Activated CD8-positive, alpha-beta memory T cell treated with anti-CD3 and anti-CD28 coated beads, Interleukin-2, amount 10 ng/mL, durations not matched to agents 7 days and 5 days (primary cell): ENCODE data around the gene SPIN2A. TPM values are rescaled to one million over a fixed set of nuclear protein-coding genes. Genes with fewer than 3 reads are reported as not detected.
"Not testable (repeated sequence)": the region's sequence is repeated elsewhere in the genome, so short reads cannot be mapped to it uniquely, and the experiment has no call there.

Experiments used
- ATAC-seq: fragments of 150-1000 bp; cut with Tn5 transposase; one replicate; pipeline ENCODE4 v1.10.0; 2021; ENCODE audit warnings: moderate library complexity
- CTCF ChIA-PET: fragments of 350-600 bp; sonication (Branson Sonifier 250); formaldehyde crosslinking; loops from one replicate; lab custom pipeline; 2021; ENCODE audit warnings: antibody characterized with exemption; lab: Charles Lee
- DNase-seq: peaks from one replicate; pipeline ENCODE4 v3.0.0-alpha.2; 2020
- H3K27ac Mint-ChIP-seq: one replicate; pipeline ENCODE4 v1.8.0; 2021; ENCODE audit warnings: mild to moderate bottlenecking, mixed read lengths
- H3K27me3 Mint-ChIP-seq: one replicate; pipeline ENCODE4 v1.8.0; 2021; ENCODE audit warnings: mixed read lengths
- H3K36me3 Mint-ChIP-seq: one replicate; pipeline ENCODE4 v1.8.0; 2021; ENCODE audit warnings: mild to moderate bottlenecking, mixed read lengths
- H3K4me1 Mint-ChIP-seq: one replicate; pipeline ENCODE4 v1.8.0; 2021; ENCODE audit warnings: mixed read lengths
- H3K4me3 Mint-ChIP-seq: one replicate; pipeline ENCODE4 v1.8.0; 2021; ENCODE audit warnings: mild to moderate bottlenecking, moderate library complexity, mixed read lengths
- H3K9me3 Mint-ChIP-seq: one replicate; pipeline ENCODE4 v1.8.0; 2022; ENCODE audit warnings: low read depth, mixed read lengths
- total RNA-seq, 2 experiments: library from RNA; stranded (reverse); gene quantifications; one replicate each; pipeline ENCODE4 v1.2.3, GENCODE V29; 2021

SPIN2A gene
- total RNA-seq: 1 to 10 TPM in 1 of 2 experiments, under 1 TPM in 1; 0.89 to 1.1 TPM

GRCh38 chrX:57137073-57137472 lies at the start of gene SPIN2A:
Gene SPIN2A (minus strand): TSS chrX:57137397. CDS start chrX:57136597, 800 bp downstream.
- H3K27me3 Mint-ChIP-seq, CTCF ChIA-PET, H3K4me3 Mint-ChIP-seq, DNase-seq, H3K27ac Mint-ChIP-seq, H3K9me3 Mint-ChIP-seq, H3K4me1 Mint-ChIP-seq, H3K36me3 Mint-ChIP-seq, ATAC-seq: not testable (repeated sequence)

GRCh38 chrX:57178605-57179004 lies 41.4 kb upstream of the SPIN2A start:
- H3K4me1 Mint-ChIP-seq: no peaks in the 10 kb centered on the region
- DNase-seq (no peak), ATAC-seq (no peak)
- no peaks in the 10 kb centered on the region for H3K9me3 Mint-ChIP-seq
- no peaks in the 10 kb centered on the region for H3K36me3 Mint-ChIP-seq
- H3K4me3 Mint-ChIP-seq: no peak overlapping the region
- no peaks in the 10 kb centered on the region for H3K27me3 Mint-ChIP-seq
- H3K27ac Mint-ChIP-seq: no peak overlapping the region
- CTCF ChIA-PET: no interaction called here

GRCh38 chrX:57177070-57177469 lies 39.9 kb upstream of the SPIN2A start:
- CTCF ChIA-PET: no interaction called here
- H3K36me3 Mint-ChIP-seq: no peaks in the 10 kb centered on the region
- H3K27ac Mint-ChIP-seq: no peak overlapping the region
- DNase-seq: no peak
- H3K4me1 Mint-ChIP-seq: no peaks in the 10 kb centered on the region
- H3K4me3 Mint-ChIP-seq: no peak overlapping the region
- ATAC-seq: no peak
- H3K9me3 Mint-ChIP-seq: no peaks in the 10 kb centered on the region
- H3K27me3 Mint-ChIP-seq: no peaks in the 10 kb centered on the region

- no peaks in the 10 kb centered on the region for H3K4me1 Mint-ChIP-seq
- H3K27me3 Mint-ChIP-seq: no peaks in the 10 kb centered on the region
- H3K4me3 Mint-ChIP-seq: no peak overlapping the region
- CTCF ChIA-PET: no interaction called here
- H3K9me3 Mint-ChIP-seq: no peaks in the 10 kb centered on the region
- no peak for ATAC-seq
- DNase-seq: no peak
- no peak overlapping the region for H3K27ac Mint-ChIP-seq
- no peaks in the 10 kb centered on the region for H3K36me3 Mint-ChIP-seq
Observed at GRCh38 chrX:57172544-57172943, 35.3 kb upstream of the SPIN2A start.

- Mint-ChIP-seq H3K4me1 (no peaks in the 10 kb centered on the region), H3K9me3 (peaks cover 3% of the 10 kb centered on the region), H3K27me3 (no peaks in the 10 kb centered on the region), H3K4me3 (no peak overlapping the region), H3K36me3 (peaks cover 1% of the 10 kb centered on the region), H3K27ac (no peak overlapping the region)
- DNase-seq (no peak), ATAC-seq (no peak)
- CTCF ChIA-PET: no interaction called here
Observed at GRCh38 chrX:57156397-57157049, 19.3 kb upstream of the SPIN2A start.

- H3K4me1 Mint-ChIP-seq: no peaks in the 10 kb centered on the region
- H3K27me3 Mint-ChIP-seq: no peaks in the 10 kb centered on the region
- no peak for ATAC-seq
- DNase-seq: no peak
- H3K9me3 Mint-ChIP-seq: peaks cover 3% of the 10 kb centered on the region
- CTCF ChIA-PET: no interaction called here
- no peak overlapping the region for H3K27ac Mint-ChIP-seq
- peaks cover 1% of the 10 kb centered on the region for H3K36me3 Mint-ChIP-seq
- H3K4me3 Mint-ChIP-seq: no peak overlapping the region
Observed at GRCh38 chrX:57155171-57155570, 18.0 kb upstream of the SPIN2A start.

- H3K4me1 Mint-ChIP-seq, DNase-seq, ATAC-seq, H3K27me3 Mint-ChIP-seq, H3K27ac Mint-ChIP-seq, H3K36me3 Mint-ChIP-seq, H3K4me3 Mint-ChIP-seq, H3K9me3 Mint-ChIP-seq, CTCF ChIA-PET: not testable (repeated sequence)
Observed at GRCh38 chrX:57152222-57152621, 15.0 kb upstream of the SPIN2A start.

GRCh38 chrX:57138674-57139073 lies 1.5 kb upstream of the SPIN2A start:
- H3K27ac Mint-ChIP-seq: no peak overlapping the region
- CTCF ChIA-PET: no interaction called here
- no peaks in the 10 kb centered on the region for H3K9me3 Mint-ChIP-seq
- no peaks in the 10 kb centered on the region for H3K27me3 Mint-ChIP-seq
- H3K36me3 Mint-ChIP-seq: no peaks in the 10 kb centered on the region
- peaks cover 3% of the 10 kb centered on the region for H3K4me1 Mint-ChIP-seq
- no peak for ATAC-seq
- H3K4me3 Mint-ChIP-seq: no peak overlapping the region
- DNase-seq: no peak

- H3K9me3 Mint-ChIP-seq: no peaks in the 10 kb centered on the region
- H3K27ac Mint-ChIP-seq: no peak overlapping the region
- no peaks in the 10 kb centered on the region for H3K36me3 Mint-ChIP-seq
- CTCF ChIA-PET: no interaction called here
- no peaks in the 10 kb centered on the region for H3K27me3 Mint-ChIP-seq
- no peak overlapping the region for H3K4me3 Mint-ChIP-seq
- peaks cover 3% of the 10 kb centered on the region for H3K4me1 Mint-ChIP-seq
- ATAC-seq (no peak), DNase-seq (no peak)
Observed at GRCh38 chrX:57137501-57137900, 304 bp upstream of the SPIN2A start.

- H3K4me3 Mint-ChIP-seq, CTCF ChIA-PET, H3K4me1 Mint-ChIP-seq, DNase-seq, H3K27ac Mint-ChIP-seq, ATAC-seq, H3K9me3 Mint-ChIP-seq, H3K27me3 Mint-ChIP-seq, H3K36me3 Mint-ChIP-seq: not testable (repeated sequence)
Observed at GRCh38 chrX:57136589-57136988, 608 bp downstream of the SPIN2A start.

- DNase-seq (no peak), ATAC-seq (no peak)
- no peaks in the 10 kb centered on the region for H3K36me3 Mint-ChIP-seq
- no peak overlapping the region for H3K27ac Mint-ChIP-seq
- H3K4me3 Mint-ChIP-seq: no peak overlapping the region
- H3K4me1 Mint-ChIP-seq: peaks cover 2% of the 10 kb centered on the region
- no peaks in the 10 kb centered on the region for H3K9me3 Mint-ChIP-seq
- no peaks in the 10 kb centered on the region for H3K27me3 Mint-ChIP-seq
- CTCF ChIA-PET: no interaction called here
Observed at GRCh38 chrX:57135287-57135686, 1.9 kb downstream of the SPIN2A start.

- Mint-ChIP-seq H3K27me3 (no peaks in the 10 kb centered on the region), H3K36me3 (no peaks in the 10 kb centered on the region), H3K4me1 (peaks cover 5% of the 10 kb centered on the region), H3K27ac (no peak overlapping the region), H3K9me3 (no peaks in the 10 kb centered on the region), H3K4me3 (no peak overlapping the region)
- ATAC-seq: no peak
- CTCF ChIA-PET: no interaction called here
- no peak for DNase-seq
Observed at GRCh38 chrX:57134702-57135101, 2.5 kb downstream of the SPIN2A start.

- DNase-seq: no peak
- Mint-ChIP-seq H3K4me3 (no peak overlapping the region), H3K27ac (no peak overlapping the region), H3K36me3 (no peaks in the 10 kb centered on the region), H3K27me3 (no peaks in the 10 kb centered on the region), H3K9me3 (no peaks in the 10 kb centered on the region), H3K4me1 (peaks cover 5% of the 10 kb centered on the region)
- no peak for ATAC-seq
- CTCF ChIA-PET: no interaction called here
Observed at GRCh38 chrX:57133706-57134105, 3.5 kb downstream of the SPIN2A start.

- H3K27ac Mint-ChIP-seq, H3K9me3 Mint-ChIP-seq, H3K27me3 Mint-ChIP-seq, H3K4me3 Mint-ChIP-seq, H3K4me1 Mint-ChIP-seq, ATAC-seq, DNase-seq, H3K36me3 Mint-ChIP-seq, CTCF ChIA-PET: not testable (repeated sequence)
Observed at GRCh38 chrX:57133284-57133683, 3.9 kb downstream of the SPIN2A start.

GRCh38 chrX:57132046-57132445 lies 5.2 kb downstream of the SPIN2A start:
- CTCF ChIA-PET: no interaction called here
- peaks cover 5% of the 10 kb centered on the region for H3K4me1 Mint-ChIP-seq
- H3K4me3 Mint-ChIP-seq: no peak overlapping the region
- ATAC-seq: no peak
- no peaks in the 10 kb centered on the region for H3K9me3 Mint-ChIP-seq
- no peaks in the 10 kb centered on the region for H3K27me3 Mint-ChIP-seq
- no peak overlapping the region for H3K27ac Mint-ChIP-seq
- no peak for DNase-seq
- no peaks in the 10 kb centered on the region for H3K36me3 Mint-ChIP-seq
